GM12891 (cell line): Measurements from ENCODE around the gene BIVM.

ENCODE experiments used
- PAX5 ChIP-seq: IDR thresholded peaks from 2 replicates; pipeline ENCODE4 v1.6.1; 2011; ENCODE audit warnings: low read length, moderate library complexity, mild to moderate bottlenecking; ENCODE audit not compliant: insufficient read depth, severe bottlenecking
- POLR2A ChIP-seq: IDR thresholded peaks from 2 replicates; pipeline ENCODE4 v1.6.1; 2011; ENCODE audit warnings: low read depth, low read length, control low read depth
- POLR2AphosphoS5 ChIP-seq: IDR thresholded peaks from 2 replicates; pipeline ENCODE4 v1.6.1; 2011; ENCODE audit warnings: low read depth, low read length, control low read depth
- POU2F2 ChIP-seq: IDR thresholded peaks from 2 replicates; pipeline ENCODE4 v1.6.1; 2011; ENCODE audit warnings: low read depth, mild to moderate bottlenecking, control low read depth, low read length, moderate library complexity
- SPI1 ChIP-seq: IDR thresholded peaks from 2 replicates; pipeline ENCODE4 v1.6.1; 2011; ENCODE audit warnings: low read depth, low read length, control low read depth
- TAF1 ChIP-seq: IDR thresholded peaks from 2 replicates; pipeline ENCODE4 v1.6.1; 2011; ENCODE audit warnings: low read depth, low read length, control low read depth

GRCh38 chr13:102872131-102872530, 73.2 kb downstream of the BIVM start:
- TF ChIP-seq POLR2AphosphoS5: no peak
- TF ChIP-seq POLR2A: no peak
- no peak for TF ChIP-seq SPI1
- TF ChIP-seq TAF1: no peak
- no peak for TF ChIP-seq POU2F2
- TF ChIP-seq PAX5: no peak
